GM12892 (cell line): ENCODE measurements around the gene SRRM3.
"Not testable (repeated sequence)": the region's sequence is repeated elsewhere in the genome, so short reads cannot be mapped to it uniquely, and the experiment has no call there.

Experiments used
- DNase-seq: peaks from one replicate; pipeline ENCODE4 v3.0.0; 2011; ENCODE audit not compliant: insufficient read length
- FAIRE-seq: peaks from 2 replicates; lab custom pipeline; 2011; peaks lifted over from hg19 to GRCh38; lab: Jason Lieb, UNC
- POLR2A ChIP-seq: IDR thresholded peaks from 2 replicates; pipeline ENCODE4 v1.6.1; 2011; ENCODE audit warnings: low read depth, low read length, control low read depth
- POLR2AphosphoS5 ChIP-seq: IDR thresholded peaks from 2 replicates; pipeline ENCODE4 v1.6.1; 2011; ENCODE audit warnings: low read depth, low read length, control low read depth
- TAF1 ChIP-seq: IDR thresholded peaks from 2 replicates; pipeline ENCODE4 v1.6.1; 2011; ENCODE audit warnings: low read depth, mild to moderate bottlenecking, control low read depth, low read length, borderline replicate concordance

SRRM3 gene

GRCh38 chr7:76222839-76223238 is 21.1 kb downstream of the SRRM3 start:
- no peak for DNase-seq
- no peak for FAIRE-seq
- TF ChIP-seq TAF1 (no peak), POLR2A (no peak), POLR2AphosphoS5 (no peak)

GRCh38 chr7:76223286-76223972 is 21.7 kb downstream of the SRRM3 start:
- no peak for TF ChIP-seq POLR2AphosphoS5
- no peak for TF ChIP-seq POLR2A
- TF ChIP-seq TAF1: no peak
- FAIRE-seq (no peak), DNase-seq (no peak)

- DNase-seq: no peak
These were observed 23.0 kb downstream of the SRRM3 start for GRCh38 chr7:76224695-76225094.

GRCh38 chr7:76225379-76225778 is 23.7 kb downstream of the SRRM3 start:
- TF ChIP-seq POLR2A: no peak
- no peak for TF ChIP-seq TAF1
- TF ChIP-seq POLR2AphosphoS5: no peak
- FAIRE-seq (no peak), DNase-seq (no peak)

More at GRCh38 chr7:76224695-76225094, 23.0 kb downstream of the SRRM3 start:
- TF ChIP-seq POLR2AphosphoS5: no peak
- TF ChIP-seq POLR2A: no peak
- TF ChIP-seq TAF1: no peak
- FAIRE-seq: no peak

- no peak for TF ChIP-seq POLR2A
- TF ChIP-seq POLR2AphosphoS5: no peak
- no peak for TF ChIP-seq TAF1
- FAIRE-seq (no peak), DNase-seq (no peak)
These were observed 24.3 kb downstream of the SRRM3 start for GRCh38 chr7:76225951-76226350.

- not testable (repeated sequence) for FAIRE-seq, DNase-seq
These were observed 25.3 kb downstream of the SRRM3 start for GRCh38 chr7:76226878-76227423.

- FAIRE-seq (no peak), DNase-seq (no peak)
- TF ChIP-seq POLR2AphosphoS5 (no peak), TAF1 (no peak), POLR2A (no peak)
These were observed 28.5 kb downstream of the SRRM3 start for GRCh38 chr7:76230214-76230613.

GRCh38 chr7:76231071-76231470 is 29.4 kb downstream of the SRRM3 start:
- no peak for FAIRE-seq
- no peak for DNase-seq
- TF ChIP-seq POLR2A: no peak
- no peak for TF ChIP-seq POLR2AphosphoS5
- TF ChIP-seq TAF1: no peak

GRCh38 chr7:76231583-76231982 is 29.9 kb downstream of the SRRM3 start:
- DNase-seq: no peak
- no peak for FAIRE-seq
- TF ChIP-seq POLR2A (no peak), TAF1 (no peak), POLR2AphosphoS5 (no peak)

GRCh38 chr7:76232698-76233097 is 31.0 kb downstream of the SRRM3 start:
- DNase-seq: no peak
- no peak for FAIRE-seq
- TF ChIP-seq POLR2A (no peak), POLR2AphosphoS5 (no peak), TAF1 (no peak)

- FAIRE-seq (no peak), DNase-seq (no peak)
- TF ChIP-seq POLR2A: no peak
- TF ChIP-seq POLR2AphosphoS5: no peak
- no peak for TF ChIP-seq TAF1
These were observed 32.0 kb downstream of the SRRM3 start for GRCh38 chr7:76233538-76234281.

GRCh38 chr7:76234282-76234584 is 32.5 kb downstream of the SRRM3 start:
- FAIRE-seq: no peak
- no peak for DNase-seq
- TF ChIP-seq POLR2A (no peak), POLR2AphosphoS5 (no peak), TAF1 (no peak)
